Esophagus squamous epithelium (tissue), 4 donors: ENCODE results near the gene GATAD1.
"Not testable (repeated sequence)": the region's sequence is repeated elsewhere in the genome, so short reads cannot be mapped to it uniquely, and the experiment has no call there.

Experiments used
- CTCF ChIP-seq, 6 experiments: fragments of 450-650 bp in 4 of 6; fragments of 200-600 bp in 2 of 6; sonication (generic) in 2 of 6; IDR thresholded peaks; one replicate each; pipeline ENCODE4 v1.5.1; 2016 to 2019; ENCODE audit warnings: antibody characterized with exemption in 6 of 6, mild to moderate bottlenecking in 4 of 6, moderate library complexity in 4 of 6
- POLR2A ChIP-seq, 4 donors: fragments of 450-650 bp; IDR thresholded peaks; one replicate each; pipeline ENCODE4 v1.6.1; 2017; ENCODE audit warnings: antibody characterized with exemption in 4 of 4, mild to moderate bottlenecking in 4 of 4, moderate library complexity in 3 of 4

GRCh38 chr7:92473989-92474388, 26.7 kb downstream of the GATAD1 start:
- TF ChIP-seq CTCF, POLR2A (IDR thresholded peaks at IDR 0.05): not testable (repeated sequence)
